ENCODE measurements around the gene ALX4.

The ALX4 gene

GRCh38 chr11:44335919-44336318 is 26.0 kb upstream of the ALX4 start:
- no peak for DNase-seq (ENCODE audit: low read depth in 2 of 3, low spot score in 1 of 3)

- no peak for DNase-seq (ENCODE audit: low read depth in 2 of 3, low spot score in 1 of 3)
Observed at GRCh38 chr11:44335052-44335760, 25.3 kb upstream of the ALX4 start.

GRCh38 chr11:44334356-44335004 is 24.5 kb upstream of the ALX4 start:
- DNase-seq (ENCODE audit: low read depth in 2 of 3, low spot score in 1 of 3) = no peak

- DNase-seq (ENCODE audit: low read depth in 2 of 3, low spot score in 1 of 3) = no peak
Observed at GRCh38 chr11:44333271-44334218, 23.6 kb upstream of the ALX4 start.

- no peak for DNase-seq (ENCODE audit: low read depth in 2 of 3, low spot score in 1 of 3)
Observed at GRCh38 chr11:44332665-44333064, 22.7 kb upstream of the ALX4 start.

GRCh38 chr11:44329472-44330230 is 19.7 kb upstream of the ALX4 start:
- no peak for DNase-seq (ENCODE audit: low read depth in 2 of 3, low spot score in 1 of 3)

GRCh38 chr11:44328138-44328660 is 18.3 kb upstream of the ALX4 start:
- DNase-seq (ENCODE audit: low read depth in 2 of 3, low spot score in 1 of 3) = no peak

- no peak for DNase-seq (ENCODE audit: low read depth in 2 of 3, low spot score in 1 of 3)
Observed at GRCh38 chr11:44327730-44328129, 17.8 kb upstream of the ALX4 start.

GRCh38 chr11:44326615-44327475 is 16.9 kb upstream of the ALX4 start:
- no peak for DNase-seq (ENCODE audit: low read depth in 2 of 3, low spot score in 1 of 3)

- no peak for DNase-seq (ENCODE audit: low read depth in 2 of 3, low spot score in 1 of 3)
Observed at GRCh38 chr11:44325698-44326097, 15.8 kb upstream of the ALX4 start.

GRCh38 chr11:44324749-44325525 is 15.0 kb upstream of the ALX4 start:
- no peak for DNase-seq (ENCODE audit: low read depth in 2 of 3, low spot score in 1 of 3)

- no peak for DNase-seq (ENCODE audit: low read depth in 2 of 3, low spot score in 1 of 3)
Observed at GRCh38 chr11:44324222-44324621, 14.3 kb upstream of the ALX4 start.

GRCh38 chr11:44322243-44322642 is 12.3 kb upstream of the ALX4 start:
- DNase-seq (ENCODE audit: low read depth in 2 of 3, low spot score in 1 of 3) = no peak

GRCh38 chr11:44321059-44321458 is 11.1 kb upstream of the ALX4 start:
- DNase-seq (ENCODE audit: low read depth in 2 of 3, low spot score in 1 of 3) = no peak

GRCh38 chr11:44320289-44320973 is 10.5 kb upstream of the ALX4 start:
- DNase-seq (ENCODE audit: low read depth in 2 of 3, low spot score in 1 of 3) = no peak

GRCh38 chr11:44319552-44320288 is 9.8 kb upstream of the ALX4 start:
- no peak for DNase-seq (ENCODE audit: low read depth in 2 of 3, low spot score in 1 of 3)

GRCh38 chr11:44319170-44319551 is 9.2 kb upstream of the ALX4 start:
- DNase-seq (ENCODE audit: low read depth in 2 of 3, low spot score in 1 of 3) = no peak

GRCh38 chr11:44318369-44318768 is 8.4 kb upstream of the ALX4 start:
- no peak for DNase-seq (ENCODE audit: low read depth in 2 of 3, low spot score in 1 of 3)

All from stimulated activated CD4-positive, alpha-beta T cell treated with anti-CD3 and anti-CD28 coated beads, Interleukin-12 subunit alpha, Interleukin-12 subunit beta, amount 100 ng/mL, for 48 hours (primary cell).